H1 (cell line): Measurements from ENCODE around the gene MTTP. TPM values are rescaled to one million over a fixed set of nuclear protein-coding genes. Genes with fewer than 3 reads are reported as not detected.

Source experiments
- HDAC6 ChIP-seq: IDR thresholded peaks from one replicate; pipeline ENCODE4 v1.7.1; 2012; ENCODE audit warnings: low read depth, mild to moderate bottlenecking, inconsistent platforms, low read length, moderate library complexity
- SP1 ChIP-seq: IDR thresholded peaks from 2 replicates; pipeline ENCODE4 v1.6.1; 2011; ENCODE audit warnings: low read depth, low read length
- SP4 ChIP-seq: IDR thresholded peaks from 2 replicates; pipeline ENCODE4 v1.6.1; 2012; ENCODE audit warnings: low read length, inconsistent platforms
- polyA plus RNA-seq, 7 experiments: library from polyadenylated mRNA; depleted of rRNA in 3 of 7; stranded (reverse) in 5 of 7; unstranded in 2 of 7; fragments of >200 nt in 5 of 7; fragments of 200-250 nt in 2 of 7; gene quantifications; 1 replicate in 5 of 7; 2 replicates in 1 of 7; 4 replicates in 1 of 7; pipeline versions ENCODE4 v1.2.1 to v1.2.3, GENCODE V29; 2011 to 2013; ENCODE audit warnings: missing spikeins in 2 of 7, mixed read lengths in 2 of 7
- total RNA-seq: library from RNA; stranded (reverse); fragmentation: NEBNext Ultra II Directional; extraction: Animal tissue kit (Norgen Biotek cat#: 25700); gene quantifications from 2 replicates; pipeline ENCODE4 v1.2.1, GENCODE V29; 2021
- TF ChIP-seq, protein P1 (sequence below): fragments of 300-600 bp; sonication (generic); IDR thresholded peaks from 2 replicates; pipeline ENCODE4 v1.7.1; 2012; ENCODE audit warnings: low read length, moderate library complexity, mild to moderate bottlenecking, inconsistent platforms; ENCODE audit not compliant: insufficient replicate concordance

MTTP gene
- total and polyA plus RNA-seq, 2 of the 8 experiments (the other 6 are each of a cell fraction or from before 2014, with no cell fraction given) = 0.12 to 0.26 TPM

DNA sequence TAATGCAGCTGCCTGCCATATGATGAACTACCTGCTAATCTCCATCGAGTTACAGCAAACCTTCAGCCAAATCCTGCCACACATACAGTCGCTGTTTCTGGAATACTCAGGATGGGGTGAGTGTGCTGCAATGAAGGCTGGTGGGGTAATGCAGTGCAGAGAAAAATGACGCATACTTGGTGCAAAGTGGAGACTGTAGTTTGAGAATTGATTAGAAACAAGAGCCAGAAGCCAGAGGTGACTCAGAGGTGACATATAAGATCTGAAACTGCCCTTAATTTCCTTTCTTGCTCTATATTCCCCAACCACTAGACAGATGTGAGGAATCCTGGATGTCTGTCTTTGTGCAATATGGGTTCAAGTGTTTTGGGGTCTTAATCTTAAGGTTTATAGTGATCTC, 61.0 kb downstream of the MTTP start (continued):
- TF ChIP-seq, protein P1, sequence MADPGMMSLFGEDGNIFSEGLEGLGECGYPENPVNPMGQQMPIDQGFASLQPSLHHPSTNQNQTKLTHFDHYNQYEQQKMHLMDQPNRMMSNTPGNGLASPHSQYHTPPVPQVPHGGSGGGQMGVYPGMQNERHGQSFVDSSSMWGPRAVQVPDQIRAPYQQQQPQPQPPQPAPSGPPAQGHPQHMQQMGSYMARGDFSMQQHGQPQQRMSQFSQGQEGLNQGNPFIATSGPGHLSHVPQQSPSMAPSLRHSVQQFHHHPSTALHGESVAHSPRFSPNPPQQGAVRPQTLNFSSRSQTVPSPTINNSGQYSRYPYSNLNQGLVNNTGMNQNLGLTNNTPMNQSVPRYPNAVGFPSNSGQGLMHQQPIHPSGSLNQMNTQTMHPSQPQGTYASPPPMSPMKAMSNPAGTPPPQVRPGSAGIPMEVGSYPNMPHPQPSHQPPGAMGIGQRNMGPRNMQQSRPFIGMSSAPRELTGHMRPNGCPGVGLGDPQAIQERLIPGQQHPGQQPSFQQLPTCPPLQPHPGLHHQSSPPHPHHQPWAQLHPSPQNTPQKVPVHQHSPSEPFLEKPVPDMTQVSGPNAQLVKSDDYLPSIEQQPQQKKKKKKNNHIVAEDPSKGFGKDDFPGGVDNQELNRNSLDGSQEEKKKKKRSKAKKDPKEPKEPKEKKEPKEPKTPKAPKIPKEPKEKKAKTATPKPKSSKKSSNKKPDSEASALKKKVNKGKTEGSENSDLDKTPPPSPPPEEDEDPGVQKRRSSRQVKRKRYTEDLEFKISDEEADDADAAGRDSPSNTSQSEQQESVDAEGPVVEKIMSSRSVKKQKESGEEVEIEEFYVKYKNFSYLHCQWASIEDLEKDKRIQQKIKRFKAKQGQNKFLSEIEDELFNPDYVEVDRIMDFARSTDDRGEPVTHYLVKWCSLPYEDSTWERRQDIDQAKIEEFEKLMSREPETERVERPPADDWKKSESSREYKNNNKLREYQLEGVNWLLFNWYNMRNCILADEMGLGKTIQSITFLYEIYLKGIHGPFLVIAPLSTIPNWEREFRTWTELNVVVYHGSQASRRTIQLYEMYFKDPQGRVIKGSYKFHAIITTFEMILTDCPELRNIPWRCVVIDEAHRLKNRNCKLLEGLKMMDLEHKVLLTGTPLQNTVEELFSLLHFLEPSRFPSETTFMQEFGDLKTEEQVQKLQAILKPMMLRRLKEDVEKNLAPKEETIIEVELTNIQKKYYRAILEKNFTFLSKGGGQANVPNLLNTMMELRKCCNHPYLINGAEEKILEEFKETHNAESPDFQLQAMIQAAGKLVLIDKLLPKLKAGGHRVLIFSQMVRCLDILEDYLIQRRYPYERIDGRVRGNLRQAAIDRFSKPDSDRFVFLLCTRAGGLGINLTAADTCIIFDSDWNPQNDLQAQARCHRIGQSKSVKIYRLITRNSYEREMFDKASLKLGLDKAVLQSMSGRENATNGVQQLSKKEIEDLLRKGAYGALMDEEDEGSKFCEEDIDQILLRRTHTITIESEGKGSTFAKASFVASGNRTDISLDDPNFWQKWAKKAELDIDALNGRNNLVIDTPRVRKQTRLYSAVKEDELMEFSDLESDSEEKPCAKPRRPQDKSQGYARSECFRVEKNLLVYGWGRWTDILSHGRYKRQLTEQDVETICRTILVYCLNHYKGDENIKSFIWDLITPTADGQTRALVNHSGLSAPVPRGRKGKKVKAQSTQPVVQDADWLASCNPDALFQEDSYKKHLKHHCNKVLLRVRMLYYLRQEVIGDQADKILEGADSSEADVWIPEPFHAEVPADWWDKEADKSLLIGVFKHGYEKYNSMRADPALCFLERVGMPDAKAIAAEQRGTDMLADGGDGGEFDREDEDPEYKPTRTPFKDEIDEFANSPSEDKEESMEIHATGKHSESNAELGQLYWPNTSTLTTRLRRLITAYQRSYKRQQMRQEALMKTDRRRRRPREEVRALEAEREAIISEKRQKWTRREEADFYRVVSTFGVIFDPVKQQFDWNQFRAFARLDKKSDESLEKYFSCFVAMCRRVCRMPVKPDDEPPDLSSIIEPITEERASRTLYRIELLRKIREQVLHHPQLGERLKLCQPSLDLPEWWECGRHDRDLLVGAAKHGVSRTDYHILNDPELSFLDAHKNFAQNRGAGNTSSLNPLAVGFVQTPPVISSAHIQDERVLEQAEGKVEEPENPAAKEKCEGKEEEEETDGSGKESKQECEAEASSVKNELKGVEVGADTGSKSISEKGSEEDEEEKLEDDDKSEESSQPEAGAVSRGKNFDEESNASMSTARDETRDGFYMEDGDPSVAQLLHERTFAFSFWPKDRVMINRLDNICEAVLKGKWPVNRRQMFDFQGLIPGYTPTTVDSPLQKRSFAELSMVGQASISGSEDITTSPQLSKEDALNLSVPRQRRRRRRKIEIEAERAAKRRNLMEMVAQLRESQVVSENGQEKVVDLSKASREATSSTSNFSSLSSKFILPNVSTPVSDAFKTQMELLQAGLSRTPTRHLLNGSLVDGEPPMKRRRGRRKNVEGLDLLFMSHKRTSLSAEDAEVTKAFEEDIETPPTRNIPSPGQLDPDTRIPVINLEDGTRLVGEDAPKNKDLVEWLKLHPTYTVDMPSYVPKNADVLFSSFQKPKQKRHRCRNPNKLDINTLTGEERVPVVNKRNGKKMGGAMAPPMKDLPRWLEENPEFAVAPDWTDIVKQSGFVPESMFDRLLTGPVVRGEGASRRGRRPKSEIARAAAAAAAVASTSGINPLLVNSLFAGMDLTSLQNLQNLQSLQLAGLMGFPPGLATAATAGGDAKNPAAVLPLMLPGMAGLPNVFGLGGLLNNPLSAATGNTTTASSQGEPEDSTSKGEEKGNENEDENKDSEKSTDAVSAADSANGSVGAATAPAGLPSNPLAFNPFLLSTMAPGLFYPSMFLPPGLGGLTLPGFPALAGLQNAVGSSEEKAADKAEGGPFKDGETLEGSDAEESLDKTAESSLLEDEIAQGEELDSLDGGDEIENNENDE = no peak
- TF ChIP-seq HDAC6 (no peak), SP4 (no peak), SP1 (no peak)
- TF ChIP-seq, all 59 proteins: peak for 0
